NCI-H1105 treated with DMSO at 0.1 percent for 48 hours (cell line): ENCODE data around the gene CORO1C.
"Not testable (repeated sequence)": the region's sequence is repeated elsewhere in the genome, so short reads cannot be mapped to it uniquely, and the experiment has no call there.

Experiments used
- DNase-seq: peaks from one replicate; lab custom pipeline; 2025; lab: John Stamatoyannopoulos, UW

The CORO1C gene

DNA sequence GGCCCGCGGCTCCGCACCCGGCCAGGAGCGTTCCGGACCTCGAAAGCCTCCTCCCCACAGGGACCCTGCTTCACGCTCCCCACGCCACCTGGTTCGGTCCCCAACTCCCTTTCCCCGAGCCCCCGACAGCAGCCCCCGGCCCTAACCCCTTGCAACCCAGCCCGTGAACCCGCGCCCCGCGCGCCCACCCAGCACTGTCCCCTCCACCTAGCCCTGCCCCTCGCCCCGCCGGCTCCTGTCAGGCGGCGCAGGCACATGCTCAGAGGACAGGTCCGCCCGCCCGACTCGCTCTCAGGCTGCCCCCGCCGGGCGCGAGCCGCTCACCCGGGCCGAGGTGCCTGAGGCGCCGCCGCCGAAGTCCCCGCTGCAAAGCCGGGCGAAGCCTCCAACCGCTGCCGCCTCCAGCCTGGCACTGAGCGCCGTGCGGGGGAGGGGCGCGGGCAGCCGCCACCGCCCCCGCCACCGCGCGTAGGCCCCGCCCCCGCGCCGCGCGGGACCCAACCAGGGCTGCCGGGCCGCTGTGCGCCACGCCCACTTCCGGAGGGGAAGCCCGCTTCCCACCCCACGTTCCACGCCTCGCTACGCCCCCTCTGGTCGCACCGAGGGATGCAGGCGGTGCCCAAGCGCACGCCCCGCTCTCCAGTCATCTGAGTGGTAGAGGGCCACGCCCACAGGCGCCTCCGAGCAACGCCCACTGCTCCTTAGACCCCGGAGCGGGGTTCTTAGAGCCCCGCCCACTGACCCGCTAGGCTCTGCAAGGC lies at the start of gene CORO1C:
Gene CORO1C (minus strand): TSS at position 414 of the 761 bp plus-strand sequence. CDS start 30,200 bp downstream, outside the sequence.
- DNase-seq, result peak; percentile 92

DNA sequence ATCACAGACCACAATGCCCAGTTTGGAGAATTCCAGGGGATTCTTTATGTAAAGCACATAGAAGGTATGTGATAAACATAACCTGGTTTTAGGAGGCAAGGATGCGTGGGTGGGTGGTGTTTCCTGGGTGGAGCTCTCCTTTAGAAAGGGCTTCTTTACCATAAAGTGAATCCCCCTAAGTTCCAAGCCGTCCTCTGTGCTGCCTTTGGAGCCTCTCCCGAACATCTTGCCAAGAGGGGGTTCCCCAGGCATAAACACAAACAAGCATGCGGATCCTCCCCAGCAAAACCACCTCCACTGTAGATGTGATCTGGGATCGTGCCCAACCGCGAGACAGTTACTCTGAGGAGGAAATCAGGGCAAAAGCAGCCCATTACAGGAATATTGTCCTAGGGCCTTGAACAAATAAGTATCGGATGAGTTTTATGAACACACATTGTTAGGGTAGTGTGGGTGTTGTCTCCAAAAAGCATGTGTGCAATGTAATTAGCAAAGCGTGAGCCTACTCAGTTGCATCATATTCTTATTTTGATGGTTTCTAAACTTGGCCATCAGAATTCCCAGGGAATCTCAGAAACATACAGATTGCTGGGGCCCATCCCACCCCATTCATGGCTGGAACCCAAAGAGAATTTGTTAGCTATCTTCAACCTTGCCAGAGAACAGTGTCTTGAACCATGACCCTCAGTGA lies 48.8 kb upstream of the CORO1C start:
- no peak for DNase-seq

DNA sequence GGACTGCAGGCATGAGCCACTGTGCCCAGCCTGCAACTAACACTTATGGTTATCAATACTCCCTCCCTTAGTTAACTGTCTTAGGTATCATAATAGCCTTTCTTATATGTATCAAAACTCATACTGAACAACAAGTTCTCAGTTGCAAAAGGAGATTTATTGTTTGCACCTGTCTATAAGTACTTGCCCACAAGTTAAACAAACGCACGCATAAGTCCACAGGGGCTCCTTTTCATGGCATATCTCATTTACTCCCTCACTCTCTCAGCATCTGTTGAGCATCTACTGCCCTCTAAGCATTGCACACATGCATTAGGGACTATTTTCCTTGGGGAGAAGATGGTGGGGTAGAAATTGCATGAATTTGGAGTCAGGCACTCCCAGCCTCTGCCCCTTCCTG lies 46.7 kb upstream of the CORO1C start:
- DNase-seq, result no peak

DNA sequence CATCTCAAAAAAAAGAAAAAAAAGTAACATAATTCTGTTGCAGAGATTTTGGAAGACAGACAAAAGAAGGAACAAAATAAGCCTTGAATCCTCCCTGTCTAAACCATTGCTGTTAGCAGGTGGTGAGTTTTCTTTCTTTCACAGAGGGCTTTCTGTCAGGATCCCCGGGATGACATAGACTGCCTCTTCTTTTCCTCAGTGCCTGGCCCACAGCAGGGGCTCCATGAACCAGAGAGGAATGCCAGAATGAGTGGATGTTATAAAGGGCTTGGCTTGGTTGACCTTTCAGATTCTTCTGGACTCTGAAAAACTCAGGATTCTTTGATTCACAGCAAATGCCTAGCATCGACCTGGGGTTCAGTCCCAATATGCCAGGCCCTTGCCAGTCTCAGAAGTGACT lies 45.8 kb upstream of the CORO1C start:
- DNase-seq, result no peak

DNA sequence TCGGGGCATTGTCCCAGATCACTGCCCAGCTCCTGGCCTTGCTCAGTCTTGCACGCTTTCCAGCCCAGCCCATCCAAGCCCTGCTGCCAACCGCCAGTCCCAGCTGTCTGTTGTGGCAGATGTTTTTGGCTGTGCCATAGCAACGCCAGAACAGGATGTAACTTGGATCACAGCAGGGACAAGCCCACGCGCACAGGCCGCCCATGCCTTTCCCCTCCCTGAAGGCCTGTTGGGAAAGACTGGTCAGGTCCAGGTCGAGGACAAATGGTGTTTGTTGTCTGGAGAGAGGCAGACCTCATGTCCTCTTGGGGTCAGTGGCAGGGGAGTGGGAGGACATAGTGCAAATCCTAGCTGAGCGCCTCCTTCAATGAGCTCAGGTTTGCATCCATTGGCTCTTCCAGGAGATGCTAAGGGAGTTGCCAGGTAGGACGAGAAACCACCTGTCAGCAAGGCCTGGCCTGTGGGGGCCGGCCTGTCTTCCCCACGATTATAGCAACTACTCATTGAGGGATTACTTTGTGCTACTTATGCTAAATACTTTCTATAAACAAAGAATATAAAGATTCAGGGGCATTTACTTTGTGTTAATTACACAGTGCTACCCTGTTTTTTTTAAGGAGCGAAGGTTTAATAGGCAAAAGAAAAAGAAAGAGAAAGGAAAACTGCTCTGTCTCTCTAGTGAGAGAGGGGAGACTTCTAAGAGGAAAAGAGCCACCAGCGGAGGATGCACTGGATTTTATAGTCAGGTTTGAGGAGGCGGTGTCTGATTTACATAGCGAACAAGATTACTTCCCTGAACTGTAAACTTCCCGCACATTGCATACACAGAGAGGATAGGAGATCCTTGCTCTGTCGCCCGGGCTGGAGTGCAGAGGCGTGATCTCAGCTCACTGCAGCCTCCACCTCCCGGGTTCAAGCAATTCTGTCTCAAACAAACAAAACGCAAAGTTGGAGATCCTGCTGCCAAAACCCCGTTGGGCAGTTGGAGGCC lies 42.8 kb upstream of the CORO1C start:
- peak; percentile 53 for DNase-seq

DNA sequence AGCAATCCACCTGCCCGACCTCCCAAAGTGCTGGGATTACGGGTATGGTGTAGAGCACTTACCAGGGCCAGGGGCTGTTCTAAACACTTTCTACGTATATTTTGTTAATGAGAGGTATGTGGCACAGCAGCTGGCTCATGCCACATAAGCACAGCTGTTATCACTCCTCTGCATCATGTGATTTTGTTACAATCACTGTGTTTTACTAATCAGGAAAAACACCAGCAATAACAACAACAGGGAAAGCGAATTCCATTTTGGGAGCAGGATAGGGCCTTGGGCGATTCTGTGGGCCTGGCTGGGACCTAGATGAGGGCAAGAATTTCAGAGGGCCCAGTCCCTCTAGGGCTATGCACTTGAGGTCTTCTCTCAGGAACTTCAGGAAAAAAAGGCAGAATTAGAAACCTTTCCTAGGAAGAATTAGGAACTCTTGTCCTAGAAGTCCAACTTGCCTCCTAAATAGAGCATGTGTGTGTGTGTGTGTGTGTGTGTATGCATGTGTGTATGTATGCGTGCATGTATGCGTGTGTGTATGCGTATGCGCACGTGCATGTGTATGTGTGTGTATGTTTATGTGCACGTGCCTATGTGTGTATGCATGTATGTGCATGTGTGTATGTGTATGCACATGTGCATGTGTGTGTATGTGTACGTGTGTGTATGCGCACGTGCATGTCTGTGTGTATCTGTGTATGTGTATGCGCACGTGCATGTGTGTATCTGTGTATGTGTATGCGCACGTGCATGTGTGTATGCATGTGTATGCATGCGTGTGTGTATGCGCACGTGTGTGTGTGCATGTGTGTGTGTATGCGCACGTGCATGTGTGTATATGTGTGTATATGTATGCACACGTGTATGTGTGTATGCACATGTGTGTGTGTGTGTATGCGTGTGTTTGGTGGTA lies 41.8 kb upstream of the CORO1C start:
- DNase-seq, result no peak

DNA sequence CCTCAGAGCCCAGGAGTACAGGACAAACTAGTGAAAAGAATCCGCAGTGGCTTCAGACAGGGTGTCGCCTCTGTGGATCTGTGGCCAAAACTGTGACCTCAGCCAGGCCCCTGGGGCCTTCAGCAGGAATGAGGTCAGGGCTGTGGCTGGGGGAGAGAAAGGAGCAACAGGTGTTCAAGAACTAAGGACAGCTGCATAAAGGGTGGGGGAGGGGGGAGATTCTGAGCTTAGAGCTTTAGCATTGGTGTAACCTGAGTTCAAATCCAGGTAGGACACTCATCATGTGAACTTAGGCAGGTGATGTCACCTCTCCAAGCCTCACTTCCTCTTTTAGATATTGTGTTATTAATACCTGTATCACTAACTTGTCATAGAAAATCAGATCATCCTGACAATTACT lies 40.9 kb upstream of the CORO1C start:
- DNase-seq, result no peak

DNA sequence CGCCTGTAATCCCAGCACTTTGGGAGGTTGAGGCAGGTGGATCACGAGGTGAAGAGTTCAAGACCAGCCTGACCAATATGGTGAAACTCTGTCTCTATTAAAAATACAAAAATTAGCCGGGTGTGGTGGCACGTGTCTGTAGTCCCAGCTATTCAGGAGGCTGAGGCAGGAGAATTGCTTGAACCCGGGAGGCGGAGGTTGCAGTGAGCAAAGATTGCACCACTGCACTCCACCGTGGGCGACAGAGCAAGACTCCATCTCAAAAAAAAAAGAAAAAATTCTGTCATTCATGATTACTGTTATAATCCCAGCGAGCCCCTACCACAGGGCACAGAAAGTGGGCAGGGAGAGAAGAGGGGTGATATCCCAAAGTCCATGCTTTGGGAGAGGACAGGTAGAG lies 40.5 kb upstream of the CORO1C start:
- DNase-seq, result not testable (repeated sequence)

DNA sequence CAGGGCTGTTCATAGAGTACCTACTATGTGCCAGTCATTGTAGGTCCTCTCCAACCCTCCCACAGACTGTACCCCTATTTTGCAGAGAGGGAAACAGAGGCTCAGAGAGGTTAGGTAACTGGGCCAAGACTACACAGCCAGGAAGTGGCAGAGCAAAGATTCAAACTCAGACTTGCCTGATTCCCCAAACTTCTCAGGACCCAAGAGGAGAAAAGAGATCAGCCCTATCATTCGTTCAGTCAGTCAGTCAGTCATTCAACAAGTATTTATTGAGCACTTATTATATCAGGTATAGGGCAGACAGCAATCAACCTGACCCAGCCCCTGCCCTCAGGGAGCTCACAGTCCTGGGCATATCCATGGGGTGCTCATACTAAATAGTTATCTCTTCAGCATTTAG lies 39.6 kb upstream of the CORO1C start:
- no peak for DNase-seq

DNA sequence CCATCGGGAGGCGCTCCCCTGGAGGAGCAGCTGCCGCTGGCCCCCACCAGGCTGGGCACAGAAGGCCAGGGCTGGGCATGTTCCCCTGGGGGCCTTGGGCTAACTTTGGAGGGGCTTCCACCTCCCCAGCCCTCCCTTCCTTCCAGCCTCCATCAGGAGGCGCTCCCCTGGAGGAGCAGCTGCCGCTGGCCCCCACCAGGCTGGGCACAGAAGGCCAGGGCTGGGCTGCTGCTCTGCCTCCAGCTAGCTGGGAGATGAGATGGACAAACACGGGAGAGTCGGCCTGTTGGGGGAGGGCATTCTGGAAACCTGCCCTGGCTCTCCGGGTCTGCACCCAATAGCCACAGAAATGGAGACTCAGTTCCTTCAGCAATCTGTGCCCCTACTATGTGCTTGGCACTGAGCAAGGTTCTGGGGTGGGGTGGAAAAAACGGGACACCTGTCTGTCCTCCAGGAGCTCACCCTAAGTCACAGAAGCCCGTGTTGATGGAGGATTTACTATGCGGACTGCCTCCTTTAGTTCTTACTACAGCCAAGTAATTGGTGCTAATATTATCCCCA lies 39.0 kb upstream of the CORO1C start:
- DNase-seq, result no peak

DNA sequence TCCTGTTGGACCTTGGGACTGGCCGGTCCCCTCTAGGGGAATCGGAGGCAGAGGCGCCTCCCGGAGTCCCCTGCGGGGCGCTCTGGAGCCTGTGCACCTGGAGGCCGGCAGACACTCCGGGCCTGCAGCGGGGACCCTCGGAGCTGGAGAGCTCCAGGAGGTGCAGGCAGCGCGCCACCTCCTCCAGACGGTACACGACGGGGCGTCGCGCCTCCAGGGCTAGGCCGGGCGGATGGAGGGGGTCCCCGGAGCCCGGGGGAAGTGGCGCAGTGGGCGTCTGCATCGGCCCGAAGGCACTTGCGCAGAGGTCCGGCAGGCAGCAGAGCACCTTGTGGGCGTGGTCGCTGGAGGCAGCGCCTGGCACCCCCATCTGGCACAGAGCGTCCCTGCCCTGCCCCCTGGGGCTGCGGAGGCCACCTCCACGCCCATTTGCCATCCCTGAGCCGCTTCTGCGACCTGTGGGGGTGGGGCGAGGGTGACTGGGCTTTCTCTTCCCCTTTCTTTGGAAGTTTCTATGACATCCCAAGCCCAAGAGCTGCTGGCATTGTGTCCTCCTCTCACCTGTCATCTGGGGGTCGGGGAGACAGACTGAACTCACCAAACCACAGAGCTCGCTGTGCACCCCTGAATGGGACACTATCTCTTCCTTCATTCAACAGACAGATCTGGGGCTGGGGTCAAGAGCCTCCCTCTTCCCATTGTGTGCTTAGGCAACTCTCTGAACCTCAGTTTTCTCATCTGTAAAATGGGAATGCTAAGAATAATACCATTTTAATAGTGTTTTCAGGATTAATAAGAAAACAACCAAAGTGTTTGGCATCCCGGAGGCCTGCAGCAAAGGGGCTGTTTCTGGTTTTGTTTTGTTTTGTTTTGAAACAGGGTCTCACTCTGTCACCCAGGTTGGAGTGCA lies 37.5 kb upstream of the CORO1C start:
- DNase-seq, result no peak

DNA sequence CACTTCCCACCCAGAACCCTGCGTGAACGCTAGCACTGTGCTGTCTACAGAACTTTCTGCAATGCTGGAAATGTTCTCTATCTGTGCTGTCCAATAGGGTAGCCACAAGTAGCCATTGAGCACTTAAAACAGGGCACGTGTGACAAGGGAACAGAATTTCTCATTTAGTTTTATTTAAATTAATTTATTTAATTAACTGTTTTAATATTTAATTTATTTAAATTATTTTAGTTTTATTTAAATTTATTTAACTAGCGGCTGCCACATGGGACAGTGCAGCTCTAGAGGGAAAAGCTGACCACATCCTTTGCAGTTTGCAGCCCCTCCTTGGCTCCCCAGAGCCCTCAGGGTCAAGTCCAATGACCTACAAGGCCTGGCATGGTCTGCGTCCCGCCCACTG lies 35.0 kb upstream of the CORO1C start:
- no peak for DNase-seq

DNA sequence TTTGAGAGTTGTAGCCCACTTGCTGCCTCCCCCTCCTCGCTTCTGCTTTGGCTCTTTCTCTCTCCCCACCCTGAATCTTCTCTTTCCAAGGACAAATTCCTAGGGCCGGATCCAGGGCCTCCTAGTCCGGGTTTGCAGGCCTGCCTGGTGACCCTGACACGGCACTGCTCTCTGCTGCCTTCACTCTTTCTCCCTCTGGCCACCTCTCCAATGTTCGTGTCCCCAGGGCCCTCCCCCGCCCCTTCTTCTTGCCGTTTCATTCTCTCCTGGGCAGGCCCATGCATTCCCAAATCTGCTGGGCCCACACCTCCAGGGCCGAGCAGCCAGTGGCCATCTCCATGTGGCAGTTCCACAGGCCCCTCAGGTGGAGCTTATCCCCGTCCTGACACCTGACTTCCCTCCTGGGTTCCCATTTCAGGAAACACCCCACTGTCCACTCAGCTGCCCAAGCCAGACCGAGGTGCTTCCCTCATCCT lies 34.0 kb upstream of the CORO1C start:
- no peak for DNase-seq

DNA sequence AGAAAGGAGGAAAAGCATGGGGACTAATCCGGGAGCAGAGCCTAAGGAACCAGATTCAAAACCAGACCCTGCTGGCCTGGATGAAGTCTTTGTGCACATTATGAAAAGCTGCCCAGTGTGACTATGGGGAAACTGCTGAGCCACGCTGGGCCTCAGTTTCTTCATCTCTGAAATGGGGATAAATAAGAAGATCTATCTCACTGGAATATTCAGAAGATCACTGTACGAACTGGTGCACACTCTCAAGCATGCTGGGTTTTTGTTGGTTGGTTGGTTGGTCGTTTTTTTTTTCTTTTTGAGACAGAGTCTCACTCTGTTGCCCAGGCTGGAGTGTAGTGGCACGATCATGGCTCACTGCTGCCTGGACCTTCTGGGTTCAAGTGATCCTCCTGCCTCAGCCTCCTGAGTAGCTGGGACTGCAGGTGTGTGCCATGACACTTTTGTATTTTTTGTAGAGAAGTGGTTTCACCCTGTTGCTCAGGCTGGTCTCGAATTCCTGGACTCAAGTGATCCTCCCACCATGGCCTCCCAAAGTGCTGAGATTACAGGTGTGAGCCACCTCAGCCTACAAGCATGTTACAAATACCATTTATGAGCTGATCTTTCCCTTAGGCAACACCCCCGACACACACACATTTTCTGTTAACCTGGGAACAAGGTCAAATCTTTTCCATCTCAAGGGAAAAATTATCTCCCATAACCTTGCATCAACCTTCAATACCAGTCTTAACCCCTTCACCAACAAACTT lies 33.4 kb upstream of the CORO1C start:
- no peak for DNase-seq

DNA sequence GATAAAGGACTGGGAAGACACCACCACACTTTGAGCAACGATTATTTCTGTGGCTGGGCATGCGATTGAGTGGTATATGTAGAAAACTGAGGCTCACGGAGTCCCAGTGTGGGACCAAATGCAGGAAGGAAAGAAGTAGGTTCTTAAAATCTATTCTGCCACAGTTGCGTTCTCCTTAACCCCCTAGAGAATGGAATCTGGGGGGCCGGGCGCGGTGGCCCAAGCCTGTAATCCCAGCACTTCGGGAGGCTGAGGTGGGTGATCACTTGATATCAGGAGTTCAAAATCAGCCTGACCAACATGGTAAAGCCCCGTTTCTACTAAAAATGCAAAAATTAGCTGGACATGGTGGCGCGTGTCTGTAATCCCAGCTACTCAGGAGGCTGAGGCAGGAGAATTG lies 29.9 kb upstream of the CORO1C start:
- no peak for DNase-seq

DNA sequence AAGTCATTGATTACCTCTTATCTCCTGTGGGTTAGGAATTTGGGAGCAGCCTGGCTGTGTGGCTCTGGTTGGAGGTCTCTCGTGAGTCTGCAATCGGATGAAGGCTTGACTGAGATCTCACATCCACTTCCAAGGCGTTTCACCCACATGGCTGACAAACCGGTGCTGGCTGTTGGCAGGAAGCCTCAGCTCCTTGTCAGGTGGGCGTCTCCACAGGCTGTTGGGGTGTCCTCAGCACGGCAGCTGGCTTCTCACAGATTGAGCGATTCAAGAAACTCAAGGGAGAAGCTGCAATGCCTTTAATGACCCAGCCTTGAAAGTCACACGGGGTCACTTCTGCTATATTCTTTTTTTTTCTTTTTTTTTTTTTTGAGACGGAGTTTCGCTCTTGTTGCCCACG lies 28.6 kb upstream of the CORO1C start:
- DNase-seq, result no peak

DNA sequence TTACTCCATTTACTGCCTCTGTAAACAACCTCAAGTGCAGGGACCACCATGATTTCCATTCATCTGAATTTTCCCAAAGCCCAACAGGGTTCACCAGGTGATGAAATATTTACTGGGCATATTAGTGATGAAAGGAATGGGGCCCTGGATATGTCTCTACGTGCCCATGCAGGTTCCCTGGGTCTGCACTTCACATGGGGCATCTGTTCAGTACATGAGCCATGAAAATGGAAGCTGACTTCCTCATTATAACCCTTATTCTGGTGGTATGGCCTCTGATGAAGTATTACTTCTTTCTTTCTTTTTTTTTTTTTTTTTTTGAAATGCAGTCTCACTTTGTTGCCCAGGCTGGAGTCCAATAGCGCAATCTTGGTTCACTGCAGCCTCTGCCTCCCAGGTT lies 26.5 kb upstream of the CORO1C start:
- DNase-seq, result peak; percentile 83

DNA sequence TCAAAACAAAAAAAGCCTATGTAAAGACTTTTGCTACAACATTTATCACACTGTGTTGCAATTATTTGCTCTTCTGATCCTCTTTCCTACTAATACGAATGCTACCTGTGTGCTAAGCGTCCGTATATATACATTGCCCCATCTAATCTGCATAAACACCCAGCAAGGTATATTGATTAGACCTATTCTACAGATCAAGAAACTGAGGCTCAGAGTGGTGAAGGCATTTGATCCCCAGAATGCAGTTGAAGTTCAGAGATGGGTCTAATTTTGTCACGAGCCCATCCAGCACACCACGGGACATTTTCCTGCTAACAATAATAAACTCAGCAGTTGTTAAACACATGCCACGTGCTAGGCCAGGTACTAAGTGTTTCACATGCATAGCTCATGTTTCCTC lies 25.1 kb upstream of the CORO1C start:
- no peak for DNase-seq

DNA sequence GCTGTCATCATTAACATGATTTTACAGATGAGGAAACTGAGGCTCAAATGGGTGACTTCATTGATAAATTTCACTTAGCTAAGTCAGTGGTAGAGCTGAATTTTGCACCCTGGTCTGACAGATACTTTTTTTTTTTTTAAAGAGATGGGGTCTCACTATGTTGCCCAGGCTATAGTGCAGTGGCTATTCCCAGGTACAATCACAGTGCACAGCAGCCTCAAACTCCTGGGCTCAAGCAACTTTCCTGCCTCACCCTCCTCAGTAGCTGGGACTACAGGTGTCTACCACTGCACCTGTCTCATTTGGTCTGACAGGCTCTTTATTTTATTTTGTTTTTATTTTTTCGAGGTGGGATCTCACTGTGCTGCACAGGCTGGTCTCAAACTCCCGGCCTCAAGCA lies 24.2 kb upstream of the CORO1C start:
- no peak for DNase-seq
